ENCODE measurements around the gene SYCE1. TPM values are rescaled to one million over a fixed set of nuclear protein-coding genes. Genes with fewer than 3 reads are reported as not detected.

The SYCE1 gene
- total and polyA plus RNA-seq, 2 of the 8 experiments (the other 6 are each of a cell fraction or from before 2014, with no cell fraction given) = not detected

GRCh38 chr10:133515471-133515870 is 49.9 kb downstream of the SYCE1 start:
- Histone ChIP-seq H4K8ac (ENCODE audit: extremely low read depth, insufficient read depth, low read length) (no peak overlapping the region), H3K9ac (replicated peaks in 1 of 4; ENCODE audit: extremely low read depth in 1 of 4, low read depth in 3 of 4, low read length in 3 of 4) (no peak overlapping the region), H3K4me2 (ENCODE audit: insufficient read depth in 1 of 2, low read depth in 2 of 2, low read length in 2 of 2) (no peak overlapping the region), H3K36me3 (ENCODE audit: control insufficient read depth in 2 of 4, insufficient read depth in 4 of 4, low read length in 3 of 4) (no peaks in the 10 kb centered on the region; a peak in 1 of 8 replicates), H3K23ac (ENCODE audit: insufficient read length) (no peak overlapping the region), H3K4me1 (replicated peaks in 1 of 4; ENCODE audit: control insufficient read depth in 3 of 4, insufficient read depth in 4 of 4, low read length in 3 of 4) (no peaks in the 10 kb centered on the region), H2BK20ac (ENCODE audit: low read length) (no peak overlapping the region), H2AK5ac (ENCODE audit: low read depth, low read length) (no peak overlapping the region), H3K18ac (ENCODE audit: extremely low read depth, low read length) (no peak overlapping the region), H2BK12ac (ENCODE audit: low read depth, low read length) (no peak overlapping the region), H3K14ac (ENCODE audit: insufficient read length) (no peak overlapping the region), H2BK5ac (ENCODE audit: low read depth, low read length) (no peak overlapping the region), H2AFZ (ENCODE audit: low read length) (no peak overlapping the region), H4K20me1 (replicated peaks in 1 of 2; ENCODE audit: control insufficient read depth in 1 of 2, insufficient read depth in 2 of 2, low read length in 2 of 2) (no peaks in the 10 kb centered on the region), H4K5ac (ENCODE audit: insufficient read length, low read depth, low read length) (no peak overlapping the region), H3K9me3 (ENCODE audit: insufficient read depth in 2 of 2, low read depth in 1 of 2, low read length in 1 of 2) (peaks cover 51 to 52% of the 10 kb centered on the region in 2 experiments), H2BK15ac (ENCODE audit: low read length) (no peak overlapping the region), H2BK120ac (replicated peaks; ENCODE audit: low read depth, low read length) (no peak overlapping the region), H3K56ac (replicated peaks; ENCODE audit: insufficient read length, low read depth, low read length) (no peak overlapping the region), H3K4me3 (ENCODE audit: extremely low read depth in 1 of 4, insufficient read depth in 2 of 4, low read depth in 3 of 4, low read length in 4 of 4) (no peak overlapping the region), H4K91ac (replicated peaks; ENCODE audit: insufficient read length, low read length) (no peak overlapping the region), H3K79me1 (ENCODE audit: low read depth, low read length) (no peaks in the 10 kb centered on the region), H3K27ac (ENCODE audit: low read depth, low read length) (no peak overlapping the region), H3K27me3 (replicated peaks in 1 of 4; ENCODE audit: control insufficient read depth in 3 of 4, extremely low read depth in 1 of 4, insufficient read depth in 3 of 4, low read length in 3 of 4) (no peaks in the 10 kb centered on the region), H3K4ac (replicated peaks; ENCODE audit: insufficient read length, low read depth, low read length) (no peak overlapping the region), H3K23me2 (ENCODE audit: low read depth, low read length) (no peaks in the 10 kb centered on the region), H3K79me2 (ENCODE audit: control insufficient read depth in 1 of 2, insufficient read depth in 2 of 2, low read length in 2 of 2) (no peaks in the 10 kb centered on the region)
- DNase-seq (ENCODE audit: low read depth in 1 of 2, low spot score in 2 of 2) = no peak
- CTCF ChIA-PET (ENCODE audit: partially characterized antibody) = no interaction called here
- POLR2A ChIA-PET (ENCODE audit: partially characterized antibody) = no interaction called here
- no peak for FAIRE-seq
- 68% methylated on average over 4 of the region's 4 CpGs; no CpG with 5 or more reads in 1 of the 2 experiments for WGBS, 2 experiments (ENCODE audit: extremely low coverage in 1 of 2, insufficient coverage in 1 of 2, insufficient read length in 1 of 2, insufficient replicate concordance in 2 of 2, low coverage in 1 of 2, low lambda C conversion rate in 2 of 2, missing lambda C conversion rate in 1 of 2)
- no peak for TF ChIP-seq RBBP5 (IDR thresholded peaks at IDR 0.05; ENCODE audit: borderline replicate concordance, low read depth, low read length)
- no peak for TF ChIP-seq POU5F1 (IDR thresholded peaks at IDR 0.05; ENCODE audit: low read depth, low read length)
- TF ChIP-seq TEAD4 (IDR thresholded peaks at IDR 0.05; ENCODE audit: low read depth, low read length) = no peak
- TF ChIP-seq E2F6 (IDR thresholded peaks at IDR 0.05) = no peak
- TF ChIP-seq MAX (IDR thresholded peaks at IDR 0.05) = no peak

All from H1 (cell line).